ENCODE results near the gene ARHGAP23.
"Not testable (repeated sequence)": the region's sequence is repeated elsewhere in the genome, so short reads cannot be mapped to it uniquely, and the experiment has no call there.

ARHGAP23 gene

DNA sequence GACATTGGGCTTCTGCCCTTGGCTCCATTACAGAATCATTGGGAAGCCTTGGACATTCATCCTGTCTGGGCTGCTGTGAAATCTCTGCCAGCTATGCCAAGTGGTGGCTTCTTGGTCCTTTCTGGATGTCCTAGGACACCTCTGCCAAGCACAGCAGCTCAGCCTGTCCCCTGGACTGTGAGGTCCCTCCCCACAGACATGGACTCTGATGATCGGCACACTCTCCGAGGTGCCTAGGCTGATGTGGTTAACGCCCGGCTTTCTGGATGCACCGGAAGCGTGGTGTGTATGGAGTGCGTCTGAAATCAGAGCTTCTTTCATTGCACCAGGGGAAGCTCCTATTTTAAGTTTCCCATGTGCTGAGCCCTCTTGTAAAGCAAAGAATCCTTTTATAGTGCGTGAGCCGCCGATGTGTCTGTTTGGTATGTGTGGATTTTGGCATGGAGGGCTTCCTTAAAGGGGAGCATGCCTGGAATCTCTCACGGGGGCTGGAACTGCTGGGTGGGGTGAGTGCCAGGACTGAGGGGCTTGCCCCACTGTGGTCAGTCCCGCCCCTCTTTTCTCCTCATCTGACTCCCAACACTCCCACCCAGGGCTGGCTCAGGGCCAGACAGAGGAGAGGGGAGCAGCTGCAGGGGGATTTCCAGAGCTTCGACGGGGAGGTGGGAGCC lies 7.0 kb upstream of the ARHGAP23 start:
- DNase-seq, result no peak

- DNase-seq, result peak; percentile 68
These were observed 6.1 kb upstream of the ARHGAP23 start for GRCh38 chr17:38421871-38422827.

DNA sequence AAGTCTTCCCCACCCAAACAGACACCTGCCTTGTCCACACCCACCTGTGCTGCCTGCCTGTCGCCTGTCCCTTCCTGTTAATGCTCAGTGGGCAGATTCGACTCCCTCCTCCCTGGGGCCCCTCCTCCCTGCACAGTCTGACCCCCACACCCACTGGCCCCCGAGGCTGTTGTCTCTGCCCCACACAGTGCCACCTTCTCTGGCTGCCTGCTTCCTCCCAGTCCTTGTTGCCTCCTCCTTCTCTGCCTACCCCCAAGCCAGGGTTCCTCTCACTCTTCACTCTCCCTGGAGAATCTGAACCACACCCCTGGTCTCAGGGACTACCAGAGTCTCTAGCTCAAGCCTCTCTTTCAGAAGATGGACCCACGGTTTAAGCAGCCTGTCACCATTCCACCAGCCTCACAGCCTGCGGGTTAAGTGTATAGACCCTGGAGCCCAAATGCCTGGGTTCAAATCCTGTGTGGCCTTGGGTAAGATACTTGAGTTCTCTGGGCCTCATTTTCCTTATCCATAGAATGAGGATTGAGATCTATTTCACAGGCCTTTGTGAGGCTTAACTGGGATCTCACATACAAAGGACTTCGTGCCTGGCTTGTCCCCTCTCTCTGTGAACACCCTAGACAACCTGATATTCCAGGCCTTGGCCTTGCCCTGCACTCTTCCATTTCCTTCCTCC lies 3.8 kb upstream of the ARHGAP23 start:
- peak; percentile 62 for DNase-seq

GRCh38 chr17:38425031-38425430 lies 3.2 kb upstream of the ARHGAP23 start:
- no peak for DNase-seq

DNA sequence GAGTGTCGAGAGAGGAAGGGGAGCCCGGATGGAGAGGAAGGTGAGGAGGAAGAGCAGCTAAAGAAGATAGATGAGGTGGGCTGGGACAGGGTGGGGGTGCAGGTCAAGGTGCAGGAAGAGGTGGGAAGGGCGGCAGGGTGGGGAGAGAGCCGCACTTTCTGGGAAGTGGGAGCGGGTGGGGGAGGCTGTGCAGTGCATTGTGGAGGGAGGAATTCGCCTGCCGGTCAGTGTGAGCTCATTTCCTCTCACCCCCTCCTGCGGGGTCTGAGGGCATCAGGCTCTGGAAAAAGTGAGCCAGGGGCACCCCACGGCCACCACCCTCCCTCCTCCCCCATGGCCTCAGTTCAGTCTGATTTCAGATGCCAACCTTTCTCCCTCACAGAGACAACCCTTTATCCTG lies 2.5 kb upstream of the ARHGAP23 start:
- no peak for DNase-seq

DNA sequence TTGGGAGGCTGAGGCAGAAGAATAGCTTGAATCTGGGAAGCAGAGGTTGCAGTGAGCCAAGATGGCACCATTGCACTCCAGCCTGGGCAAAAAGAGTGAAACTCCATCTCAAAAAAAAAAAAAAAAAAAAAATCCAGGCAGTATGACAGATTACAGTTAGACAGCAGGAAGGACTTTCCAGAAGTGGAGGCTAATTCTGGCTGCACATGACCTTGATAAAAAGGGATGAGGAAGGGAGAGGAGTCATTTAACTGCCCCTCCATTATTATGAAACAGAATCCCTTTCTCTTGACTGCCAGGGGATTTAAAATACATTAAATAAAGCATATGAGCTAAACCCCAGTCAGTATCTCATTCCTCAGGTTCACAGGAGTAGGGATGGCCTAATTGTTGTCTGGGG lies 1.8 kb upstream of the ARHGAP23 start:
- no peak for DNase-seq

DNA sequence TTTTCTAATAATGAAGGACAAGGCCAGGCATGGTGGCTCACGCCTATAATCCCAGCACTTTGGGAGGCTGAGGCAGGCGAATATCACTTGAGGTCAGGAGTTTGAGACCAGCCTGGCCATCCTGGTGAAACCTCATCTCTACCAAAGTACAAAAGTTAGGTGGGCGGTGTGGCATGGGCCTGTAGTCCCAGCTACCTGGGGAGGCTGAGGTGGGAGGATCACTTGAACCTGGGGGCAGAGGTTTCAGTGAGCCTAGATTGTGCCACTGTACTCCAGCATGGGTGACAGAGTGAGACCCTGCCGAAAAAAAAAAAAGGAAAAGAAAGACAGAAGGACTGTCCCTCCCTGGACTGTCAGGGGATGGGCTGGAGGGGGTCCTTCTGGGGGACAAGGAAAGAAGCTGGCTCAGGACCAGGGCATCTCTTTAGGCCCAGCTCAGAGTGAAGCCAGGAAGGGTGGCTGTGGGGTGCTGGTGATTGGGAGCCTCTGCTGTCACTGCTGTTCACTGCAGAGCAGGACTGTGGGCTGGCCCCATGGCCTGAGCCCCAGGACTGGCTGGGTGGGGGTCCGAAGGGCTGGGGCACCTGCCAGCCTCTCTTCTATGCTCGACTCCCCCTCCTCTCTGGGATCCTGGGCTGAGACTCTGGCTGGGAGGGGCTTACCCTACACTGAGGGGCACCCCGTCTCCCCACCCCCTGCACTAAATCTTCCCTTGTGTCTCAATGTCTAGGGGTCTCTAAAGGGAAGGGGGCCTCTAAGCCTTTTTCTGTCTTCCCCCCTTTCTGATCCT lies 909 bp upstream of the ARHGAP23 start:
- no peak for DNase-seq

DNA sequence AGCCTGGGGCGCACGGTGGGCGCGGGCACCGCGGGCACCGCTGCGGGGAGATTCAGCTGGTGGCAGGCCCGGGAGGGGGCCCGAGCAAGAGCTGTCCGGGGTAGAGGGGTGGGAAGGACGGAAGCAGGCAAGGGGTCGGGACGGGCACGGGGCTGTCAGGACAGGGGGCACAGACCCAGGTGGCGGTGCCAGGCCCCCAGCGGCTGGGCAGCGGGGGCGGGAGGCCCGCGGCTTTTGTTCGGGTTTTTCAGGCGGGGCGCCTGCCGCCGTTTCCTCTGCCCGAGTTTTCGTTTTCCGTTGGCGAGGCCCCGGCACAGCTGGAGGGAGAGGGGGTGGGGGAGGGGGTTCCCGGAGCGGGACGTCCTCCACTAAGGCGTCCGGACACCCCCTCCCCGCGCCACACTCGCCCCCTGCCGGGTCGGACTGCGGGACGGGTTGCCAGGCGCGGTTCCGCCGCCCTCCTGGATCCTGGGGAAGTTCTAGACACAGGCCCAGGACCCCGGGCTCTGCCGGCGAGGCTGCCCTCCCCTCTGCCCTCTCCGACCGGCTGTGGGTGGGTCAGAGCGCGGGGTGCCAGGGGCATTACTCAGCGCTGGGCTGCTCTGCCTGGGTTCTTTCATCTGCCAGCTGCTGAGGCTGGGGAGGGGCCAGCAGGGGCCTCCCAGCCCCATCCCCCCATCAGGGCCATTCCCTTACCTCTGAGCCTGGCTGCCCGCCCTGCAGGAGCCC lies 543 bp downstream of the ARHGAP23 start:
- no peak for DNase-seq

DNA sequence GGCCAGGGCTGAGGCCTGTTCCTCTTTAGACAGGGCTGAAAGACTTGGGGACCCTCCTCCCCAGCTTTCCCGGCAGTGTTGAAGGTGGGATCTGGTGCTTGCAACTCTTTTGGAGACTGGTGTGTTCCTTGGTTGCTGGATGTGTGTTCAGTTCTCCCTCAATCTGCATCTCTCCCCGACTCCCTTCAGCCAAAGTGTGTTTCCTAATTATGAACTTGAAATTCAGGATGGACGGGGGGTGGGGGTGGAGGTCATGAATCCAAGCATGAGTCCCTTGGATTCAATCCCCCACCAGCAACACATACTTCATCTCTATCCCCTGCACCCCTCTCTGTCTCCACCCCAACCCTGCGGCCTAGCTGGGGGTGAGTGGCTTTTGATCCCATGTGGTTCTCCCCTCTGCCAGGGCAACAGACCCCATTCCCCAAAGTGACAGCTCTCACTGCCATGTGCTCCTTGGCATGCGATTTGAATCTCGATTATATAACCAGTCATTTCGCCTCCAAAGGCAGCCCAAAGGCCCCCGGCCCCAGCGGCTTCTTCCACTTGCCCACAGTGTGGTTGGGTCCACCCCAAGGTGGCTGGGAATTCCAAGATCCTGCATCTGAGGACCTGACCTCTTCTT lies 1.3 kb downstream of the ARHGAP23 start:
- no peak for DNase-seq

GRCh38 chr17:38430316-38430715 lies 2.1 kb downstream of the ARHGAP23 start:
- DNase-seq, result no peak

- DNase-seq, result no peak
These were observed 2.6 kb downstream of the ARHGAP23 start for GRCh38 chr17:38430822-38431221.

DNA sequence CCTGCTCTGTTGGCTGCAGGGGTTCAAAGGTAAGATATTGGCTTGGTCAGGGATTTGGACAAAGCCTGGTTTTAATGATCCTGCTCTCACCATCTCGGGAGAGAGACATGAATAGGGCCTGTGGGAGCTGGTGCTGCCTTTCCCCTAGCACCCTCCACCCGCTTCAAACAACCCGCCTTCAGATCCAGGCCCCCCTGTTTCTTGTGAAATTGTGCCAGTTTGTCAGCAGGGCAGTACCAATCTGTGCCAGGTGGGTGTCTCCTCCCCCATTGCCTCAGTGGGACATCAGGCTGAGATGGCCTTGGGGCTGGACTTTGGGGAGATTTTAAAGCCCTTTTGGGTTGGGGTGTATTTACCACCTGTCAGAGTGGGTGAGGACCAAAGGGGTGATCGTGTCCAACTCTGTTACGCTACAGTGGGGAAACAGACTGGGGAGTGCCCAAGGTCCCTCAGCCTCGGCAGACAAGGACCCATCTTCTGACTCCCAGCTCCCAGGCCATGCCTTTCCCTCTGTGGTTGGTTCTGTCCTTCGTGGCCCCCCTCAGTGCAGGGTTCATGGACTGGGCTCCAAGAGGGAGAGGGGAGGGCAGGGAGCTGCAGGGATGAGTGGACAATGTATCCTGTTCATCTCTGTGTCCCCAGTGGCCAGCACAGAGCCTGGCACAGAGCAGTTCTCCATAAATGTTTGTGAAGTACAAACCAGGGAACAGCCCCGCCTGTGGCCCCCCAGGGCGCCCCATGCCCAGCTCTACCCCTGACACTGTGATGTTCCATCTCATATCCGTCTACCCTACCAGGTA lies 3.3 kb downstream of the ARHGAP23 start:
- no peak for DNase-seq

DNA sequence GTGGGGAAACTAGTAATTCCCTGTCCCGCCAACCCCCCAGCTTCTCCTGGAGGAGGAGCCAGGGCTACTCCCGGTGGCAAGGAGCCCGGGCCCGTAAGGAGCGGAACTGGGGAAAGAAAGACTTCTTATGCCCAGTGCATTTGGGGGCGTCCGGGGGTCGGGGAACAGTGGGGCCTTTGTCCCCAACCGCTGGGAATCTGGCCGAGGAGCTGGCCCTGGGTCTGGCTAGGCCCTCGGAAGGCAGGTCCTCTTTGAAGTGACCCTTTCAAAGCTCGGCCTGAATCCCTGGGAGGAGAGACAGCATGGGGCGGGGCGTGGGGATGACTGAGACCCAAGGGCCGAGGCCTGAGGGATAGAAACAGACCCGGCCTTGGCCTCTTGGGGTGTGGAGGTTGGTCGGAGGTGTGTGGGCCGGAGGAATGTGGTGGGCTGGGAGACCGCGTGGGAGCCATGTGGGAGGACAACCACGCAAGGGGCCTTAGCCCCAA lies 6.0 kb downstream of the ARHGAP23 start:
- no peak for DNase-seq

- no peak for DNase-seq
These were observed 7.5 kb downstream of the ARHGAP23 start for GRCh38 chr17:38435795-38436194.

GRCh38 chr17:38436386-38436785 lies 8.1 kb downstream of the ARHGAP23 start:
- no peak for DNase-seq

- not testable (repeated sequence) for DNase-seq
These were observed 9.0 kb downstream of the ARHGAP23 start for GRCh38 chr17:38437313-38437712.

DNA sequence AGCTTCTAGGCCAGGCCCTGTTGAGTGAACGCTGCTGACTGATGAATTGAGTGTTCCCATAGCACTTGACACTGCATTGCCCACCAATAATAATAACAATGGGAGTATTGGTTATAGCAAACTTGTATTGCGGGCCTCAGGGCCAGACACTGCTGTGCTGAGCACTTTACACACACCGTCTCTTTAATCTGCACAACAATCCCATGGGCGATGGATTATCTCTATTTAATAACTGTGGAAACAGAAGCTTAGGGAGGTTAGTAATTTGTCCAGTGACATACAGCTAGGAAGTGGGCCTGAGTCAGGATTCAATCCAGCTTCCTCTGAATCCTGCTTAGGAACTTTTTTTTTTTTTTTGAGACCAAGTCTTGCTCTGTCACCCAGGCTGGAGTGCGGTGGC lies 11.2 kb downstream of the ARHGAP23 start:
- no peak for DNase-seq

- no peak for DNase-seq
These were observed 12.5 kb downstream of the ARHGAP23 start for GRCh38 chr17:38440614-38441397.

- DNase-seq, result no peak
These were observed 13.3 kb downstream of the ARHGAP23 start for GRCh38 chr17:38441429-38442061.

Data from NCI-H69 (cell line).